Pons (tissue), 1 donor: ENCODE data around the gene CRKL.
A peak's percentile ranks its signal among the peaks of the same experiment; 100 is the strongest.
"Not testable (repeated sequence)": the region's sequence is repeated elsewhere in the genome, so short reads cannot be mapped to it uniquely, and the experiment has no call there.

Source experiments
- DNase-seq: peaks from one replicate; pipeline ENCODE4 v3.0.0-alpha.2; 2016; ENCODE audit warnings: low spot score

Gene CRKL

GRCh38 chr22:20916916-20917810 is at the start of gene CRKL:
Gene CRKL (plus strand): TSS chr22:20917407. CDS start chr22:20917935, 528 bp downstream.
- peak; percentile 97 for DNase-seq

- DNase-seq: no peak
These were observed 48.9 kb upstream of the CRKL start for GRCh38 chr22:20868025-20868962.

GRCh38 chr22:20869234-20869633 is 48.0 kb upstream of the CRKL start:
- no peak for DNase-seq

DNA sequence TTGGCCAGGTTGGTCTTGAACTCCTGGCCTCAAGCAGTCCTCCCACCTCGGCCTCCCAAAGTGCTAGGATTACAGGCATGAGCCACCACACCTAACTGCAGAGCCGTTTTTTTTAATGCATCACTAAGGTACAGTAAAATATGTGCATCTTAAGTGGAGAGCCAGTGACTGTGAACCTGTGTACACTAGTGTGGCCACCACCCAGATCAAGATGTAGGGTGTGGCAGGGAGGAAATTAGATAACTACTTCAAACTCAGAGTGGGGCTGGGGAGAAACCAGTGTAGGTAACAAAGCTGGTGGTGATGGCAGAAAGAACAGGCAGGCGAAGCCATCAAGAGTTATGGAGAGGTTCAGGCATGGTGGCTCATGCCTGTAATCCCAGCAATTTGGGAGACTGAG is 44.0 kb upstream of the CRKL start:
- DNase-seq: no peak

DNA sequence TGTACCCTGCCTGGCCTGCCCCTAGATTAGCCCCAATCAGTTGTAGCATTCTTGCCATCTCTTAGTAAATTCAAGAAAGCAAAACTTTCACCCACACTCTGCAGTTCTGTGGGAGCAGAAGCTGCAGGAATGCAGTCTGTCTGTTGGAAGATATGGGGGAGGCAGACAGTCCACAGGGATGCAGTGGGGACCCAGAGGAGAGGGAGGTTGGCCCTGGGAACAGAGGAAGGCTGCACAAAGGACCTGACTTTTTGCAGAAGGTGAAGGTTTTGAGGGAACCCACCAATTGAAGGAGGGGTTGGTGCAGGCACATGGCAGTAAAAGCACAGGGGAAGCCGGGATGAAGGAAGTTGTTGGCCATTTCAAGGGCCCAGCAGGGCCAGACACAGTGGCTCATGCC is 41.9 kb upstream of the CRKL start:
- DNase-seq: no peak

- no peak for DNase-seq
These were observed 39.5 kb upstream of the CRKL start for GRCh38 chr22:20877715-20878114.

DNA sequence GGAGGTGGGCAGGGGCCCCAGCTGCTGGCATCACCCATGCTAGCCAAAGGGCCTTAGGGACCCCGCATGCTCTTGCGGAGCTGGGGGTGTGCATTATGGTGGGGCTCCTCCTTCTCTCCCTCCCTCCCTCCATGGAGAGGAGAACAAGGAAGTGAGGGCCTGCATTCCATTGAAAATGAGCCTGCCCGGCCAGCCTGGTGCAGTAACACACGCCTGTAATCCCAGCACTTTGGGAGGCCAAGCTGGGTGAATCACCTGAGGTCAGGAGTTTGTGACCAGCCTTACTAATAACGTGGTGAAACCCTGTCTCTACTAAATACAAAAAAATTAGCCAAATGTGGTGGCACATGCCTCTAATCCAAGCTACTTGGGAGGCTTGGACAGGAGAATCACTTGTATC is 36.0 kb upstream of the CRKL start:
- DNase-seq: no peak

DNA sequence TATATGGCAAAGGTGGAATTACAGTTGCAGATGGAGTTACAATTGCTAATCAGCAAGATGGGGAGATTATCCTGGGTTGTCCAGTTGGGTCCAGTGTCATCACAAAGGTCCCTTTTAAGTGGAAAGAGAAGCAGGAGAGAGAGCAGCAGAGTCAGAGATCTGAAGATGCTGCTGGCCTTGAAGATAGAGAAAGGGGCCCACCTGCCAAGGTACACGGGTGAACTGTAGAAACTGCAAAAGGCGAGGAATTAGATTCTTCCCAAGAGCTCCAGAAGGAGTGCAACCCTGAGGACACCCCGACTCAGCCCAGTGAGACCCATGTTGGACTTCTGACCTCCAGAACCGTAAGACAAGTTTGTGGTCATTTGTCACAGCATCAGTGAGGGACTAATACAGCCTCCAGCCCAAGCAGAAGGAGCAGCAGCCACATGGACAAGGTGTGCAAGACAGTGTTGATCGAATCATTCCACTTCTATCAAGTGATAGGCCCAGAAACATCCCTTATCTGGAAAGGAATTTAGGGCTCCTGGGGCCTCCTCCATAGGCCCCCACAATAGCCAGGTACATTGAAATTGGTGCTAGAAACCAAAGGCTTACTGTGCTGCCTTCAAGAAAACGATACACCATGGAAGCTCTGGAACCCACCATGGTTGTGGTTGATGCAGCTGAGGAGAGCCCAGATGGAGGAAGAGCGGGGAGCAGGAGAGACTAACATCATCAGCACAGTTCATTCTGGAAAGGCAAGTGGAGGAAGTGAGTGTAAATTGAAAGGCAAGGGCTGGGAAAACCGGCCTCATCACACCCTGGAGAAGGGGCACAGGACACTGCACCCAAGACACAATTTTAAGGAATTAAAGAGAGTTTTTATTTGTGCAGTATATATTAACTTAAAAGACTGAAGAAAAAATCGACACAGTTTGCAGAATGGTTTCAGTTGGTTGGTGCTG is 35.1 kb upstream of the CRKL start:
- DNase-seq: no peak

DNA sequence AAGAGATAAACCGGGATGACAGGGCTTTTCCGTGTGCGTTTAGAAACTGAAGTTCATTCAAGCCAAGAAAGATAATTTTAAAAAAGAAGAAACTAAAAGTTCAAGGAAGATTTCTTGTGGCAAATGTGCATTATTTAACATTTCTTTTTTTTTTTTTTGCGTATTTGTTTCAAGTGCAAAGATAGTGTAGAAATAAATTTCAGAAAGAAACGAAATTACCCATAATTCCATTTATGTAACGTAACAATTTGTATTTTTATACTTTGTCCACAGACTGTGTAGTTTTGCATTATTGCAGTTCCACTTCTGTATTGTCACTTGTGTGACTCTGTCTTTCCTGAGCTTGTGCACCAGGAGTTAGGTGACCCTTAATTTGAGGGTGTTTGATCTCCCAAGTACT is 34.4 kb upstream of the CRKL start:
- DNase-seq: no peak

- DNase-seq: no peak
These were observed 32.8 kb upstream of the CRKL start for GRCh38 chr22:20884454-20884853.

DNA sequence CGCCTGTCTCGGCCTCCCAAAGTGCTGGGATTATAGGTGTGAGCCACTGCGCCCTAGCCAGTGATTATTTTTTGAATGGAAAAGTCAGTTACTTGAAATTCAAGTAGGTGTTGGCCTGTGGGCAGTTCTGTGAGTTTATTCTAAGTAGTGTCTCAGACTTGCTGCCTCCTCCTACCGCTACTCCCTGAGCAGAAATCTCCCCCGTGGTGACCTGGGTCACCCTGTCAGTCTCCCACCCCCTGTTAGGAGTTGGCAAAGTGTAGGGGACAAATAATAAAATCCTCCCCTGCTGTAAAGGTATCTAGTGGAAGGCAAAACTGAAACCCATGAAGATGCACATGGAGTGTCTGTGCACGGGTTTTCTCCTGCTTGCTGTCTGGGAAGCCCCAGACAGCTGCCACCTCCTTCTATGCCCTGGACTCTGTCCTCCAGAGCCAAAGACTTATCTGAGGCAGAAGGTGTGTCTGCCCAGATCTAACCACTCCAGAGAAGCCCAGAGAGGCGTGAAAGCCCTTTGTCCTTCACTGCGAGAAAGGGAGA is 32.1 kb upstream of the CRKL start:
- no peak for DNase-seq

DNA sequence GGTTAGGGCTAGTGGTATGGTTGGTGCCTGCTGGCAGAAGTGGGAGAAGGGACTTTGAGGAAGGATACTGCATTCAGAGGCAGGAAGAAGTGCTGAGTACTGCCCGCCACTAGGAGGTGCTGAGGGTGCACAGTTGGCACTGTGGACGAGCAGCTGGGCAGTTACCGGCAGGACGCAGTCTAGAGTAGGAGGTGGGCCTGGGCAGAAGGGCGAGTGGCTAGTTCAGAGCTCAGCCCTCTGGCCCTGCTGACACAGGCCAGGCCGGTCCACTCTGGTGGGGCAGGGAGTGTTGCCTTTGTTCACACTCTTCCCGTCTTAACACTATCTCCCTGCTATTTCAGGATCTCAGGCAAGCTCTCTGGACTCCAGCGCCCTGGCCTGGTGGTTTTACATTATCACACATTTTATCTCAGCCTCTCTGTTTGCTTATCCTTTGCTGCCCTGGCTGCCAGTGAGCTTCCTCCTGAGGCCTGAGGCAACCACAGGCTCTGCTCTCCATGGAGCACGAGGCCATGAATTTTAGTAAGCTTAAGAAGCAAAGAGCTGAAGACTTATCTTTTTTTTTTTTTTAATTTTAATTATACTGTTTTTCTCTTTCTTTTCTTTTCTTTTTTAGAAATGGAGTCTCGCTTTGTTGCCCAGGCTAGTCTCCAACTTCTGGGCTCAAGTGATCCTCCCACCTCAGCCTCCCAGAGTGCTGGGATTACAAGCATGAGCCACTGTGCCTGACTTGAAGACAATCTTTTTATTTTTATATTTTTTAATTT is 31.5 kb upstream of the CRKL start:
- peak; percentile 69 for DNase-seq

DNA sequence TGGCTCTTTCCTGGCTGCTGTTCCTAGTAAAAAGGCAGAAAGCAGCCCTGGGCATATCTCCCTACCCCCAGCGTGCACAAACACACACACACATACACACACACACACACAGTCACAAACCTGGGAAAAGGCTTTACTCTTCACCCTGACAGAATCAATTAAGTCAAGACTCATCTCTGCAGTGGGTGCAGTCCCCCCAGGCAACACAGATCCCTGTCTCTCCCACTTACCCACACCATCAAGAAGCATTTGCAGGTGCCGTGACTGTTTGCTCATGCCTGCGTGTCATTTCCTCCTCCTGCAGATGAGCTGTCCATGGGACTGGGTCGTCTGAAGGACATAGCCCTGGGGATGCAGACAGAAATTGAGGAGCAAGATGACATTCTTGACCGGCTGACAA is 29.8 kb upstream of the CRKL start:
- DNase-seq: no peak

DNA sequence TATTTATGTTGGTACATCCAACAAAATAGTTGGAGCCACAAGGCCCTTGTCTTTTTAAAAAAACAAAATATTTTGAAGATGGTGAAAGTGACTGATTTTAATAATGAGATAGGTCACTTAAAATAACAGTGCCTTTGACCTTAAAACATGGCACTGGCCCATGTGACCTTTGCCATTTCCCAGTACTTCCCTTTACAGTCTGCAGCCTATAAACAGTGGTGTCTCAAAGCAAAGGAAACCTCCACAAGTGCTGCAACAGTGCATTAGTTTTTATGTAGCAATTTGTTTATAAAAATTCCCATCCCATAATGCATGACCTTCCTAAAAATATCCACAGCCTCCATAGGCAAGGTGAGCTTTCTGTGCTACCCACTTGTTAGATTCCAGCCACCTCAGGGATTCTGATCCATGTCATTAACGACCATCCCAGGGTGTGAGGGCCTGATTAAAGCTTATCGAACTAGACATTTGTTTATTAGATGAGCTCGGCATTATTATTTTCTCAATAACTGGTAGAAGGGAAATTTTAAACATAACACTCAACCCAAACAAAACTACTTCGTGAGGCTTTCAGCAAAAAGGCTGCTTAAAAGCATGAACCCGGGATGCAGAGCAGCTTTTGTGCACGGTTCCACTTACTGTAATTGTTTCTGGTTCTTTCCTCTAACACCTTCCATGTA is 28.0 kb upstream of the CRKL start:
- no peak for DNase-seq

DNA sequence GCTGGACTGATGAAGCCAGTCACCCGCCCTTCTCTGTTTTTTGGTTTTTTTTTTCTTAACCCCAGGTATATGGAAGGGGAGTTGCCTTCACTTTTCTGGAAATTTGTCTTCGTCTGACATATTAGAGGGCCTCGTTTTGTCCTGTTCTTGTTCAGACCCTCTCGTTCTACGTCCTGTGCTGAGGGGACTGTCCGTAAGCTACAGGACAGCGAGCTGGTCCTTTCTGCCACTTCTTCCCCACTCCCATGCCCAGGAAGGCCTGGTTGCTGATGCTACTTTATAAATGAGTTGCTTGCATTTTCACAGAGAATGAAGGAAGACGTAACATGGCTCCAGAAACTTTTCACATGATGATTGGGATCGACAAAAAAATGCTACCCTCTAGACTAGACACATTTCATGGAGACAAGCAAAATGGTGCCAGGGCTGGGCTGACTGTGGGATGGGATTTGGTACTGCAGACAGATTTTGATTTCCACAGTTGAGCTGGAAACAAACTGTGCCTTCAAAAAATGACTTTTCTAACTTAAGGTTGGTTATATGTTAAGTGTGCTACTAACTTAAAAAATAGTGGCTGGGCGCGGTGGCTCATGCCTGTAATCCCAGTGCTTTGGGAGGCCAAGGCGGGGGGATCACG is 27.2 kb upstream of the CRKL start:
- no peak for DNase-seq

GRCh38 chr22:20890975-20891374 is 26.2 kb upstream of the CRKL start:
- no peak for DNase-seq

DNA sequence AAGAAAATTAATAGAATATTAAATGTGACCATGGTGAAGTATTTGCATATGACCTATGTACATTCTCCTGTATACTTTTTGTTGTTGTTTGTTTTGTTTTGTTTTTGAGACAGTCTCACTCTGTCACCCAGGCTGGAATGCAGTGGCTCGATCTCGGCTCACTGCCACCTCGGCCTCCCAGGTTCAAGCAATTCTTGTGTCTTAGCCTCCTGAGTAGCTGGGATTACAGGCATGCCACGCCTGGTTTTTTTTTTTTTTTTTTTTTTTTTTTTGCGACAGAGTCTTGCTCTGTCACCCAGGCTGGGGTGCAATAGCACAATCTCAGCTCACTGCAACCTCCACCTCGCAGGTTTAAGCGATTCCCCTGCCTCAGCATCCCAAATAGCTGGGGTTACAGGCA is 19.5 kb upstream of the CRKL start:
- DNase-seq: not testable (repeated sequence)

GRCh38 chr22:20899827-20900423 is 17.3 kb upstream of the CRKL start:
- DNase-seq: no peak
